T-helper 1 cell treated with Interleukin-12 subunit alpha and Interleukin-12 subunit beta and Interleukin-4 antibody, amounts not matched to agents 30 ng/mL and 1 ng/mL, for 36 hours (primary cell): ENCODE results near the gene FBXO24. TPM values are rescaled to one million over a fixed set of nuclear protein-coding genes. Genes with fewer than 3 reads are reported as not detected.

ENCODE experiments used
- intact Hi-C: fragments of 100-400 bp; cut with micrococcal nuclease; formaldehyde crosslinking; loops from one replicate; pipeline ENCODE4 v1.15.1; 2024
- total RNA-seq: library from RNA; stranded (reverse); gene quantifications from 2 replicates; pipeline ENCODE4 v1.2.3, GENCODE V29; 2022

The FBXO24 gene
- total RNA-seq, 1 donor from 2014 or later: 0.66 TPM

DNA sequence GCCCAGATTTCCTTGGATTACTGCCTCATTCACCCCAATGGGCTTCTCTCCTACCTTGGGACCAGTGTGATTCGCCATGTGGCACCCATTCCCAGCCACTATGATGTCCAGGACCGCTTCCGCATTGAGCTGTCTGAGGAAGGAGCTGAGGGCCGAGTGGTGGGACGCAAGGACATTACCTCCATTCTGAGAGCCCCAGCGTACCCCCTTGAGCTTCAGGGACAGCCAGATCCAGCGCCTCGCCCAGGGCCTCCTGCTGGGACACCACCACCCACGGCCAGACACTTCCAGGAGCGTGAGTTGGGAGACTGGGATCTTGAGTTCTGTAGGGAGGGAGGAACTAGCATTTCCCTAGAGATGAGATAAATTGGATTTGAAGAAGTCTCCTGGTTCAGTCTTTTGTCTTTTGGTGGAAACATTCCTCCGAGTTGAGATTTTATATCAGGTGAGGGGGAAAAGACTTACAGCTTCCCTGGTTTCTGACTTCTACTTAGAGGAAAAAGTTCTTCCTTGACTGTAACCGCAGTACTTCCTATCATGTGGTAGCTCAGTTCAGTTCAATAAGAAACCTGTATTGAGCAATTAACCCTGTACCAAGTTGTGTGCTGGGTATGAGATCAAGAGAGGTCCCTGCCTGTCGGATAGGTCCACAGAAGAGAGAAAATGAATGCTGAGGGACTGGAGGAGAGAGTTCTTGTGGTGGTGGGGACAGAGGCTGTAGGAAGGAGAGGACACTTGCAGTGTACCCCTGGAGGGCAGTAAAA lies 27.5 kb downstream of the FBXO24 start:
- intact Hi-C loops: loop anchor here (1.0 to 5.0 kb wide), 3 partner anchors 80 to 639 kb away; partner anchors contain the start of gene SLC12A9

- intact Hi-C loops: loop anchor here (5.0 kb wide), 1 partner anchor 638 kb away; no protein-coding TSS in a partner anchor
Measured at GRCh38 chr7:100614308-100614861, 28.3 kb downstream of the FBXO24 start.

DNA sequence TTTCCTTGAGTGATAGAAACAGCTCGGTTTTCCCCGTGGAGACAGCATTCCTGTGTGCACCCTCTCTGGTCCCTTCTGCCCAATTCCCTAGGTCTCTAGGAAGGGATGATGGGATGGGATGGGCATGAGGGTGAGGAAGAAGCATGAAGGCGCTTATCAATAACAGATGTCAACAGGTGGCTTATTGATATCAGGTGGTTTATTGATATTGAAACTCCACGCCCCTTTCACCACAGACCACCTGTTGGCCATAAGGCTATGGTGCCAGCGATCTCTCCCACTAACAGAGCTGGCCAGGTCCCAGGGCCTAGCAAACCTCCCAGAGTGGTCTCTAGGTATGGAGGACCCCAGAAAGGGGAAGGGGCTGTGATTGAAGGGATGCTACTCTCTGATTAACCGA lies 34.1 kb downstream of the FBXO24 start:
- intact Hi-C loops: no loop called here

GRCh38 chr7:100620804-100621203 lies 34.7 kb downstream of the FBXO24 start:
- intact Hi-C loops: no loop called here

GRCh38 chr7:100621554-100621953 lies 35.4 kb downstream of the FBXO24 start:
- intact Hi-C loops: no loop called here

GRCh38 chr7:100623951-100624824 lies 38.1 kb downstream of the FBXO24 start:
- intact Hi-C loops: no loop called here

- intact Hi-C loops: loop anchor here (1.0 to 5.0 kb wide), 11 partner anchors 14 to 261 kb away; partner anchors contain the start of genes ACTL6B, FBXO24, GNB2 and LRCH4
Measured at GRCh38 chr7:100626055-100626454, 39.9 kb downstream of the FBXO24 start.

DNA sequence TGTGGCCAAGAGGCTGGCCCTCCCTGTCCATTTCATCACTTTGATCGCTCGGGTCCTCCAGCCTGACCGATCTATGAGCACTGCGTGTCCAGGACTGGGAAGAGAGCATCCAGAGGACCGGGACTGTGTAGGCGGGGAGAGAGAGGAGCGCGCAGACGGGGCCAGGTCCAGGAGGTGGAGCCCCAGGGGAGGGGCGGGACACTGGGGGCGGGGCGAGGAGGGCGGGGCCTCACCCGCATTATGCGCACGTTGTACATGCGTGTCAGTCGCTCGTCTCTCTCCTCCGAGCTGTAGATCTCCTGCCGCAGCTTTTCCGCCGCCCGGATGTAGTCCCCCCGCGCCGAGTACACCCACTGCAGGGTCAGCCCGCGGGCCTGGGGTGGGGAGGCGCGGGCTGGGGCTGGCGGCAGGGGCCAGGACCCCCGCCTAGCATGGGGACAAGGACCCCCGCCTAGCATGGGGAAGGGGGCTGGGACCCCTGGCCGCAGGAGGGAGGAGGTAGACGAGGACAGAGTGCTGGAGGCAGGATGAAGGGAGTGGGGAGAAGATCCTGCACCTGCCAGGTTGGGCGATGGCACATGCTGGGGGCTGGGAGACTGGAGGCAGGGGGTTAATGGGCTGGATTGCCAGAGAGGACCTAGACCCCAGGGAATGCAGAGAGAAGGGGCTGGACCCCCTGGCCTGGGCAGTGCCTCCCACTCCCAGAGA lies 40.6 kb downstream of the FBXO24 start:
- intact Hi-C loops: loop anchor here (1.0 to 5.0 kb wide), 11 partner anchors 14 to 261 kb away; partner anchors contain the start of genes ACTL6B, FBXO24, GNB2 and LRCH4

- intact Hi-C loops: loop anchor here (5.0 kb wide), 1 partner anchor 260 kb away; the partner anchor contains the start of gene UFSP1
Measured at GRCh38 chr7:100627238-100627549, 41.1 kb downstream of the FBXO24 start.

DNA sequence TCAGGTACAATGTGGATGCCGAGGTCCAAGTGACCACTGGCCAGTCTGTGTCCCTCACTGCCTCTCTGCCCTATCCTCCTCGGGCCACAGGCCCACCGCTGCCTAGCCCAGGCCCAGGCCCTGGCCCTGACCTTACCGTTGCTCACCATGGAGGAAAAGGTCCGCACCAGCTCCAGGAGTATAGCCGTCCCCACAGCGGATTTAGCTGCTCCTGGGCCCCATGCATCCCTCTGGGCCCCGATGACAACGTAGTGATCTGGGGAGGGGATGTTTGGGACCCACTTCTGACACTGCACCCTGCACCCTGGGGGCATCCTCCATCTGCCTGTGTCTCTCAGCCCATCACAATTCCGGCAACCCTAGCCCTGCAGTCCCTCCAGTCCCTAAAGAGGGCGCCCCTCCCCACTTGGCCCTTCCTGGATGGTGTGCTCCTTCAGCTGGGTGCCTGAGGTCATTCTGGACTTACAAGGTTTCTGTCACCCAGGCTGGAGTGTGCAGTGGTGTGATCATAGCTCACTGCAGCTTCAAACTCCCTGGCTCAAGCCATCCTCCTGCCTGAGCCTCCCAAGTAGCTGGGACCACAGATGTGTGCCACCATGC lies 43.1 kb downstream of the FBXO24 start:
- intact Hi-C loops: loop anchor here (5.0 kb wide), 1 partner anchor 258 kb away; the partner anchor contains the start of gene UFSP1

DNA sequence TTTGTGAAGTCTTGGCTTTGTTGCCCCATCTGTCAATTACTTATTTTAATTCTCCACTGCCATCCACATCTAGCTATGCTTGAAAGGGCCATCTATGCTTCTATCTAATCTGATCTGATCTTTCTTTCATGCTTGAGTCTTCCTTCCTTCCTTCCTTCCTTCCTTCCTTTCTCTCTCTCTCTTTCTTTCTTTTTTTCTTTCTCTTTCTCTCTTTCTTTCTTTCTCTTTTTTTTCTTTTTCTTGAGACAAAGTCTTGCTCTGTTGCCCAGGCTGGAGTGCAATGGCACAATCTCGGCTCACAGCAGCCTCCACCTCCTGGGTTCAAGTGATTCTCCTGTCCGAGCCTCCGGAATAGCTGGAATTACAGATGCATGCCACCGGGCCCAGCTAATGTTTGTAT lies 43.9 kb downstream of the FBXO24 start:
- intact Hi-C loops: no loop called here

DNA sequence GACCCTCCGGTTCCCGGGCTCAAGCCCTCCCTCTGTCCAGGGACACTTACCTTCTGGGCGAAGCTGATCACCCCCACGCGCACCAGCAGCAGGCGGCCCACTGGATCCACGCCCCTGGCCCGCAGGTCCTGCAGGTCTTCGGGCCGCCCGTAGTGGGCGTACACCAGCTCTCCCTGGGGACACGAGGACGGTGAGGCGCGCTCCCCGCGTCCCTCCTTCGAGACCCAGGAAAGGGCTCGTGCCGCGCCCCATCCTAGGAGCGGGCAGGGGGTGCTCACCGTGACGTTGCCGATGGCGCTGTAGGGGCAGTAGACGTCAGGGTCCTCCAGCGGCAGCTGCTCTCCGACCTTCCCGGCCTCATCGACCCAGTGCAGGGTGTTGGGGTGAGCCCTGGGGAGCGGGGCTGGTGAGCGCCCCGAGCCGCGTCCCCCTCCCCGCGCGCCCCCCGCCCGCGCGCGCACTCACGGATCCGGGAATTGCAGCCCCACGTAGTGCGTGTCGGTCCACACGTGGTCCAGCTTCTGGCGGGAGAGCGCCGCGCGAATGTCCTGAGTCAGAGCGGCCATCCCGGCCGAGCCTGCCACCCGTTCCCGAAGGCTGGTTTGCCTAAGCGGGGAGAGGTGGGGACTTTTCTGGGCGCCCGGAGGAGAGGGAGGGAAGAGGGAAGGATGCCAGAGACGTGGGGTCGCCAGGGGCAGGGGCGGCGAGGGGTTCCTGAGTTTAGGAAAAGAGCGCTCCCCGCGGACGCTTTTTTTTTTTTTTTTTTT lies 47.0 kb downstream of the FBXO24 start:
- intact Hi-C loops: loop anchor here (1.0 kb wide), 1 partner anchor 60 kb away; no protein-coding TSS in a partner anchor

DNA sequence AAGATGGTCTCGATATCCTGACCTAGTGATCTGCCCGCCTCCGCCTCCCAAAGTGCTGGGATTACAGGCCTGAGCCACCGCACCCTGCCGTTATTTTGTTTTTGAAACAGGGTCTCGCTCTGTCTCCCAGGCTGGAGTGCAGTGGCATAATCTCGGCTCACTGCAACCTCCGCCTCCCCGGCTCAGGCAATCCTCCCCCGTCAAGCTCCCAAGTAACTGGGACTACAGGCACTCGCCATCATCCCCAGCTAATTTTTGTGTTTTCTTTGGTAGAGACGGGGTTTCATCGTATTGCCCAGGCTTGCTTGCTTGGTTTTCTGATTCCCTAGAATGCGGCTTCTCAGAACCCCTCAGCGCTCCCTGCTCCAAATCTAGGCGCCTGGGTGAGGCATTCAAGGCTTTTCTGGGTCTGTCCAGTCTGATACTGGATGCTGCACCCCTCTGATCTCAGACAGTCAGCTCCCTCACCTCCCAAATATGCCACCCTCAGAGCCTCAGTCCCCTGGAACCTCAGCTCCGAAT lies 53.9 kb downstream of the FBXO24 start:
- intact Hi-C loops: no loop called here

GRCh38 chr7:100640517-100641440 lies 54.7 kb downstream of the FBXO24 start:
- intact Hi-C loops: no loop called here

DNA sequence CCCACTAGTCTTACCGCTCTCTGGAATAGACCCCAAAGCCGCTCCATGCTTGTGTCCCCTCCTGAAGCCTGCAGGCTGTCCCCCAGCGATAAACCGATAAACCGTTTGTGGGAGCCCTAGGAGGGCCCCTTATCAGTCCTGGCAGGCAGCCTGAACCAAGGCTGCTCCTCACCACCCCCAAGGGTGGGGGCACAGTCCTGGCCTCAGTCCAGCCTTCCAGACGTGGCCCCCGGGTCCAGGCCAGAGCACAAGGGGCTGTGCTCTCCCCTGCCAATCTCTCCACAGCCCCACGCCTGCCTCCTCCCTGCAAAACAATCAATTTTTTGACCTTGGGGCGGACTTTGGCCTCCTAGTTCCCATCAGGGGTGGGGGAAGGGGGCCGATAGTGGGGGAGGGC lies 55.3 kb downstream of the FBXO24 start, which contains the start of gene TFR2:
Gene TFR2 (minus strand): TSS at position 90 of the 397 bp plus-strand sequence. CDS start 43 bp downstream, at position 47.
- intact Hi-C loops: no loop called here

DNA sequence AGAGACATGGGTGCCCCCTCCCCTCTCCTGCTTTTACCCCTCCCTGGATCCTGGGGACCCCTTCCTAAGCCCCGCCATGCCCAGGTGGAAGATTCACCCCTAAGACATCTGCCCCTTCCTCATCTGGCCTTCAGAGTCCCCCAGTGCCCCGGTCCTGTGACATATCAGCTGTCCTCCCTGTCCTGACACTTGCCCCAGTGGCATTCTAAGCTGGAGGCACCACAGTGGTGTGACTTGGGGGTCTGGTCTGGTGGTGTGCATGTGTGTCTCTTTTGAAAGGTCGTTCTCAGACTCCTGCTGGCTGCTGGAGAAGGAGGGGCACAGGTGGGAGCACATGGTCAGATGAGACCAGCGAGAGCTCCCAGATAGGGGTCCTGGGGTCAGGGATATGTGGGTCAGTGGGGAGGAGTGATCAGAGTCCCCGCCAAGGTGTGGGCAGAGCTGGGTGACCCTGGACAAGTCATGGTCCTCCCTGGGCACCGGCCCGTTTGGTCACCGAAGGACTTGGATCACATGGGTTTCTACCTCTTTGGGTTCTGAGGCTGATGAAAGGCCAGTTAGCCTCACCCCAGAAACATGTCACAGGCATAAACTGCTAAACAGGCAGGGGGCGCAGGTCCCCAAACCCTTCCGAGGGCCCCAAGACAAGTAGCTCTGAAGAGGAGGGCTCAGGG lies 55.9 kb downstream of the FBXO24 start:
- intact Hi-C loops: no loop called here

DNA sequence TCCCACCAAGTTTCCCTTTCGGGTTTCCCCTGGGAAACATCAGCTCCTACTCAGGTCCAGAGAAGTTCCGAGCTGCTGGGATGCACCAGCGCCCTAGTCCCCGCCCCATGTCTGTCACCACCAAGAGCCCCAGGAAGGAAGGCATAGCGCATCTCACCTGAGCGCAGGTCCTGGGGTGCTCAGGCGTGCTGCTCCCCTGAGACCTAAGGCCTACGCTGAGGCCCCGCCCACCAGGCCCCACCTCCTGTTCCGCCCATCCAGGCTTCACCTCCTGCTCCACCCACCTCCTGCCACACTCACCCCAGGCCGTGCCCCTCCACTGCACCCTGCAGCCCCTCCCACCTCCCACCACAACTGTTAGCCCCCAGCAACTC lies 56.4 kb downstream of the FBXO24 start:
- intact Hi-C loops: no loop called here
